Hepatocyte (in vitro differentiated cells): ENCODE measurements around the gene ERCC3. TPM values are rescaled to one million over a fixed set of nuclear protein-coding genes. Genes with fewer than 3 reads are reported as not detected.
"Not testable (repeated sequence)": the region's sequence is repeated elsewhere in the genome, so short reads cannot be mapped to it uniquely, and the experiment has no call there.

Source experiments
- DNase-seq: peaks from one replicate; pipeline ENCODE4 v3.0.0-alpha.2; 2016; ENCODE audit warnings: low spot score
- H2AFZ ChIP-seq: fragments of 200-600 bp; sonication (generic); 2 replicates; pipeline ENCODE4 v1.6.0; 2016; ENCODE audit warnings: antibody characterized with exemption, mild to moderate bottlenecking
- H3K27ac ChIP-seq: fragments of 200-600 bp; sonication (generic); 2 replicates; pipeline ENCODE4 v1.5.1; 2016; ENCODE audit warnings: mild to moderate bottlenecking
- H3K27me3 ChIP-seq: fragments of 200-600 bp; sonication (generic); 2 replicates; pipeline ENCODE4 v1.6.1; 2016
- H3K36me3 ChIP-seq: fragments of 200-600 bp; sonication (generic); replicated peaks from 2 replicates; pipeline ENCODE4 v1.5.1; 2016; ENCODE audit warnings: low read depth; ENCODE audit not compliant: insufficient read depth
- H3K4me1 ChIP-seq: fragments of 200-600 bp; sonication (generic); 2 replicates; pipeline ENCODE4 v1.5.1; 2016; ENCODE audit warnings: mild to moderate bottlenecking, moderate library complexity; ENCODE audit not compliant: insufficient read depth
- H3K4me2 ChIP-seq: fragments of 200-600 bp; sonication (generic); 2 replicates; pipeline ENCODE4 v1.6.0; 2016
- H3K4me3 ChIP-seq: fragments of 200-600 bp; sonication (generic); 2 replicates; pipeline ENCODE4 v1.5.1; 2016; ENCODE audit warnings: mild to moderate bottlenecking
- H3K79me2 ChIP-seq: fragments of 200-600 bp; sonication (generic); 2 replicates; pipeline ENCODE4 v1.6.0; 2017; ENCODE audit warnings: mild to moderate bottlenecking
- H3K9me2 ChIP-seq: fragments of 200-600 bp; sonication (generic); replicated peaks from 2 replicates; pipeline ENCODE4 v1.6.0; 2017; ENCODE audit warnings: mild to moderate bottlenecking; ENCODE audit not compliant: insufficient read depth
- H3K9me3 ChIP-seq: fragments of 200-600 bp; sonication (generic); 2 replicates; pipeline ENCODE4 v1.5.1; 2016; ENCODE audit warnings: low read depth, mild to moderate bottlenecking
- H4K20me1 ChIP-seq: fragments of 200-600 bp; sonication (generic); 2 replicates; pipeline ENCODE4 v1.6.0; 2016; ENCODE audit warnings: mild to moderate bottlenecking; ENCODE audit not compliant: insufficient read depth, poor library complexity, severe bottlenecking
- CTCF ChIP-seq: fragments of 200-600 bp; sonication (generic); IDR thresholded peaks from 2 replicates; pipeline ENCODE4 v1.5.1; 2016; ENCODE audit warnings: antibody characterized with exemption, mild to moderate bottlenecking; ENCODE audit not compliant: poor library complexity
- EZH2 ChIP-seq: fragments of 200-600 bp; sonication (generic); IDR thresholded peaks from 2 replicates; pipeline ENCODE4 v1.6.1; 2016; ENCODE audit warnings: antibody characterized with exemption, mild to moderate bottlenecking, borderline replicate concordance
- EZH2phosphoT487 ChIP-seq: fragments of 200-600 bp; sonication (generic); IDR thresholded peaks from one replicate; pipeline ENCODE4 v1.6.1; 2018; ENCODE audit warnings: antibody characterized with exemption, mild to moderate bottlenecking, low read depth, moderate library complexity; ENCODE audit not compliant: unreplicated experiment, severe bottlenecking
- WGBS: methylation state at CpG from one replicate; pipeline ENCODE4 v1.1.6; 2016; ENCODE audit warnings: low lambda C conversion rate; ENCODE audit errors: missing lambda C conversion rate; 5-methylcytosine and 5-hydroxymethylcytosine counted together
- polyA plus RNA-seq: library from polyadenylated mRNA; unstranded; fragments of >200 nt; fragmentation: Nextera tagmentation; extraction: Ambion mirVana; gene quantifications from 2 replicates; pipeline ENCODE4 v1.2.1, GENCODE V29; 2016
- total RNA-seq: library from RNA; depleted of rRNA; stranded (reverse); fragments of >200 nt; gene quantifications from 2 replicates; pipeline ENCODE4 v1.2.3, GENCODE V29; 2014

The ERCC3 gene
- total and polyA plus RNA-seq, 2 experiments from 2014 or later: 40.7 to 43.5 TPM

GRCh38 chr2:127217470-127218325 lies 76.2 kb downstream of the ERCC3 start:
- Histone ChIP-seq H3K4me3 (no peak overlapping the region), H3K4me1 (peaks cover 7% of the 10 kb centered on the region), H2AFZ (no peak overlapping the region), H3K79me2 (no peaks in the 10 kb centered on the region), H3K27ac (no peak overlapping the region), H3K9me2 (no peaks in the 10 kb centered on the region), H3K9me3 (no peaks in the 10 kb centered on the region), H3K27me3 (peaks cover 40% of the 10 kb centered on the region), H3K36me3 (no peaks in the 10 kb centered on the region), H4K20me1 (no peaks in the 10 kb centered on the region), H3K4me2 (peak overlapping the region; percentile 97)
- TF ChIP-seq CTCF (no peak), EZH2 (no peak), EZH2phosphoT487 (no peak)
- 75% methylated on average over 14 of the region's 14 CpGs for WGBS
- no peak for DNase-seq

GRCh38 chr2:127216593-127216992 lies 77.4 kb downstream of the ERCC3 start:
- Histone ChIP-seq H3K79me2 (no peaks in the 10 kb centered on the region), H4K20me1 (no peaks in the 10 kb centered on the region), H3K4me1 (peaks cover 7% of the 10 kb centered on the region), H3K9me2 (no peaks in the 10 kb centered on the region), H3K4me2 (no peak overlapping the region), H3K36me3 (no peaks in the 10 kb centered on the region), H2AFZ (no peak overlapping the region), H3K4me3 (no peak overlapping the region), H3K27me3 (peaks cover 40% of the 10 kb centered on the region), H3K9me3 (no peaks in the 10 kb centered on the region), H3K27ac (no peak overlapping the region)
- no peak for DNase-seq
- WGBS: 100% methylated on average over 1 of the region's 1 CpG
- TF ChIP-seq EZH2phosphoT487: no peak
- TF ChIP-seq CTCF: no peak
- no peak for TF ChIP-seq EZH2

GRCh38 chr2:127216095-127216494 lies 77.8 kb downstream of the ERCC3 start:
- Histone ChIP-seq H3K27ac (no peak overlapping the region), H3K9me3 (no peaks in the 10 kb centered on the region), H3K36me3 (no peaks in the 10 kb centered on the region), H4K20me1 (no peaks in the 10 kb centered on the region), H3K4me1 (peaks cover 7% of the 10 kb centered on the region), H3K4me3 (no peak overlapping the region), H2AFZ (no peak overlapping the region), H3K27me3 (peaks cover 40% of the 10 kb centered on the region), H3K4me2 (no peak overlapping the region), H3K9me2 (no peaks in the 10 kb centered on the region), H3K79me2 (no peaks in the 10 kb centered on the region)
- DNase-seq: no peak
- TF ChIP-seq EZH2phosphoT487 (no peak), CTCF (no peak), EZH2 (no peak)
- 95% methylated on average over 2 of the region's 2 CpGs for WGBS

- H3K4me3 ChIP-seq, H3K9me2 ChIP-seq, H3K4me1 ChIP-seq, H3K9me3 ChIP-seq, H2AFZ ChIP-seq, H3K36me3 ChIP-seq, H3K4me2 ChIP-seq, H3K27ac ChIP-seq, DNase-seq, H3K79me2 ChIP-seq, H4K20me1 ChIP-seq: not testable (repeated sequence)
- 92% methylated on average over 2 of the region's 2 CpGs for WGBS
- H3K27me3 ChIP-seq: peaks cover 27% of the 10 kb centered on the region
Measured at GRCh38 chr2:127214201-127214600, 79.7 kb downstream of the ERCC3 start.
